ENCODE results near the gene FGD5.

The FGD5 gene

GRCh38 chr3:14819671-14820070, 909 bp downstream of the FGD5 start:
- H3K9me3 ChIP-seq (replicated peaks; ENCODE audit: insufficient read depth, low read length) = no peaks in the 10 kb centered on the region
- H3K27me3 ChIP-seq (replicated peaks; ENCODE audit: insufficient read depth, low read length) = peaks cover 78% of the 10 kb centered on the region
- no peak overlapping the region for H2AFZ ChIP-seq (ENCODE audit: low read length)
- H3K4me1 ChIP-seq (ENCODE audit: low read length) = no peaks in the 10 kb centered on the region
- H3K79me2 ChIP-seq (ENCODE audit: low read length) = no peaks in the 10 kb centered on the region
- no peak for TF ChIP-seq EZH2 (optimal IDR thresholded peaks at IDR 0.05; ENCODE audit: low read depth, low read length)
- TF ChIP-seq EZH2phosphoT487 (IDR thresholded peaks at IDR 0.05; ENCODE audit: low read length) = no peak
- TF ChIP-seq CTCF (IDR thresholded peaks at IDR 0.05; ENCODE audit: low read length) = no peak
- no peaks in the 10 kb centered on the region for H3F3A ChIP-seq (ENCODE audit: insufficient read depth, low read length)
- no peak overlapping the region for H3K4me2 ChIP-seq (ENCODE audit: low read depth, low read length)
- DNase-seq = no peak
- no peaks in the 10 kb centered on the region for H3K36me3 ChIP-seq (replicated peaks; ENCODE audit: insufficient read depth, low read length)
- H3K4me3 ChIP-seq (ENCODE audit: low read length) = no peak overlapping the region
- H3K9me2 ChIP-seq (replicated peaks; ENCODE audit: insufficient read depth, low read length) = no peaks in the 10 kb centered on the region
- no peaks in the 10 kb centered on the region for H4K20me1 ChIP-seq (ENCODE audit: insufficient read depth, low read length)
- H3K27ac ChIP-seq (ENCODE audit: low read length) = no peak overlapping the region
- H3K9ac ChIP-seq (ENCODE audit: low read length) = no peak overlapping the region

GRCh38 chr3:14820156-14820555, 1.4 kb downstream of the FGD5 start:
- Histone ChIP-seq H3K4me1 (ENCODE audit: low read length) (no peaks in the 10 kb centered on the region), H3K9me2 (replicated peaks; ENCODE audit: insufficient read depth, low read length) (no peaks in the 10 kb centered on the region), H3K9ac (ENCODE audit: low read length) (no peak overlapping the region), H3K4me2 (ENCODE audit: low read depth, low read length) (no peak overlapping the region), H4K20me1 (ENCODE audit: insufficient read depth, low read length) (no peaks in the 10 kb centered on the region), H3K36me3 (replicated peaks; ENCODE audit: insufficient read depth, low read length) (no peaks in the 10 kb centered on the region), H3K27me3 (replicated peaks; ENCODE audit: insufficient read depth, low read length) (peaks cover 75% of the 10 kb centered on the region), H3K79me2 (ENCODE audit: low read length) (no peaks in the 10 kb centered on the region), H3K27ac (ENCODE audit: low read length) (no peak overlapping the region), H3K4me3 (ENCODE audit: low read length) (no peak overlapping the region), H2AFZ (ENCODE audit: low read length) (no peak overlapping the region), H3K9me3 (replicated peaks; ENCODE audit: insufficient read depth, low read length) (no peaks in the 10 kb centered on the region), H3F3A (ENCODE audit: insufficient read depth, low read length) (no peaks in the 10 kb centered on the region)
- TF ChIP-seq EZH2phosphoT487 (IDR thresholded peaks at IDR 0.05; ENCODE audit: low read length) (no peak), CTCF (IDR thresholded peaks at IDR 0.05; ENCODE audit: low read length) (no peak), EZH2 (optimal IDR thresholded peaks at IDR 0.05; ENCODE audit: low read depth, low read length) (no peak)
- no peak for DNase-seq

- TF ChIP-seq CTCF (IDR thresholded peaks at IDR 0.05; ENCODE audit: low read length) (no peak), EZH2 (optimal IDR thresholded peaks at IDR 0.05; ENCODE audit: low read depth, low read length) (no peak), EZH2phosphoT487 (IDR thresholded peaks at IDR 0.05; ENCODE audit: low read length) (no peak)
- Histone ChIP-seq H3K27me3 (replicated peaks; ENCODE audit: insufficient read depth, low read length) (peaks cover 70% of the 10 kb centered on the region), H2AFZ (ENCODE audit: low read length) (no peak overlapping the region), H3K4me2 (ENCODE audit: low read depth, low read length) (no peak overlapping the region), H3K9ac (ENCODE audit: low read length) (no peak overlapping the region), H3K9me2 (replicated peaks; ENCODE audit: insufficient read depth, low read length) (no peaks in the 10 kb centered on the region), H3F3A (ENCODE audit: insufficient read depth, low read length) (no peaks in the 10 kb centered on the region), H3K4me1 (ENCODE audit: low read length) (no peaks in the 10 kb centered on the region), H3K27ac (ENCODE audit: low read length) (no peak overlapping the region), H3K4me3 (ENCODE audit: low read length) (no peak overlapping the region), H3K9me3 (replicated peaks; ENCODE audit: insufficient read depth, low read length) (no peaks in the 10 kb centered on the region), H3K79me2 (ENCODE audit: low read length) (no peaks in the 10 kb centered on the region), H3K36me3 (replicated peaks; ENCODE audit: insufficient read depth, low read length) (no peaks in the 10 kb centered on the region), H4K20me1 (ENCODE audit: insufficient read depth, low read length) (no peaks in the 10 kb centered on the region)
- DNase-seq = no peak
Measured at GRCh38 chr3:14821151-14821550, 2.4 kb downstream of the FGD5 start.
